Trophoblast cell (in vitro differentiated cells and primary cell): ENCODE data around the gene DNMT3A.

ENCODE experiments used
- DNase-seq, 2 donors: peaks; one replicate each; pipeline ENCODE4 v3.0.0-alpha.2; 2016
- H2AFZ ChIP-seq: 2 replicates; pipeline ENCODE4 v1.6.1; 2013; ENCODE audit warnings: low read length, moderate library complexity, mild to moderate bottlenecking; ENCODE audit not compliant: insufficient read depth, poor library complexity
- H2AK5ac ChIP-seq: 2 replicates; pipeline ENCODE4 v1.6.1; 2013; ENCODE audit warnings: mild to moderate bottlenecking, low read length
- H2BK120ac ChIP-seq: 2 replicates; pipeline ENCODE4 v1.6.1; 2013; ENCODE audit warnings: low read length, mild to moderate bottlenecking, moderate library complexity; ENCODE audit not compliant: insufficient read depth, poor library complexity
- H2BK12ac ChIP-seq: 2 replicates; pipeline ENCODE4 v1.6.1; 2013; ENCODE audit warnings: mild to moderate bottlenecking, low read length, moderate library complexity
- H2BK5ac ChIP-seq: 2 replicates; pipeline ENCODE4 v1.6.1; 2013; ENCODE audit warnings: low read length, low read depth, moderate library complexity, mild to moderate bottlenecking; ENCODE audit not compliant: poor library complexity
- H3K14ac ChIP-seq: 2 replicates; pipeline ENCODE4 v1.6.1; 2013; ENCODE audit warnings: mild to moderate bottlenecking, low read length
- H3K18ac ChIP-seq: 2 replicates; pipeline ENCODE4 v1.6.1; 2013; ENCODE audit warnings: mild to moderate bottlenecking, low read length
- H3K23ac ChIP-seq: 2 replicates; pipeline ENCODE4 v1.6.1; 2013; ENCODE audit warnings: low read length
- H3K27ac ChIP-seq: 2 replicates; pipeline ENCODE4 v1.5.1; 2013; ENCODE audit warnings: low read depth, mild to moderate bottlenecking, inconsistent platforms, low read length, moderate library complexity
- H3K27me3 ChIP-seq: 2 replicates; pipeline ENCODE4 v1.6.1; 2013; ENCODE audit warnings: inconsistent platforms, mild to moderate bottlenecking, low read length, moderate library complexity; ENCODE audit not compliant: insufficient read depth
- H3K36me3 ChIP-seq, 2 experiments: 1 replicate in 1 of 2; 2 replicates in 1 of 2; pipeline ENCODE4 v1.6.1; 2013; ENCODE audit warnings: low read length in 2 of 2, mild to moderate bottlenecking in 2 of 2, moderate library complexity in 1 of 2; ENCODE audit not compliant: insufficient read depth in 2 of 2, control insufficient read depth in 1 of 2
- H3K4ac ChIP-seq: 2 replicates; pipeline ENCODE4 v1.6.1; 2013; ENCODE audit warnings: low read depth, mild to moderate bottlenecking, low read length, moderate library complexity
- H3K4me1 ChIP-seq, 2 experiments: 1 replicate in 1 of 2; 2 replicates in 1 of 2; pipeline ENCODE4 v1.6.1; 2013; ENCODE audit warnings: low read length in 2 of 2, mild to moderate bottlenecking in 2 of 2, moderate library complexity in 1 of 2; ENCODE audit not compliant: insufficient read depth in 2 of 2, control insufficient read depth in 1 of 2
- H3K4me2 ChIP-seq: 2 replicates; pipeline ENCODE4 v1.6.1; 2013; ENCODE audit warnings: inconsistent platforms, mild to moderate bottlenecking, low read length, moderate library complexity
- H3K4me3 ChIP-seq: 2 replicates; pipeline ENCODE4 v1.5.1; 2013; ENCODE audit warnings: mild to moderate bottlenecking, low read depth, low read length, inconsistent platforms
- H3K79me1 ChIP-seq: one replicate; pipeline ENCODE4 v1.6.1; 2013; ENCODE audit warnings: low read length
- H3K79me2 ChIP-seq: 2 replicates; pipeline ENCODE4 v1.6.1; 2013; ENCODE audit warnings: low read length, mild to moderate bottlenecking; ENCODE audit not compliant: control insufficient read depth, insufficient read depth, poor library complexity
- H3K9ac ChIP-seq: 2 replicates; pipeline ENCODE4 v1.6.1; 2013; ENCODE audit warnings: mild to moderate bottlenecking, low read length
- H3K9me3 ChIP-seq: 2 replicates; pipeline ENCODE4 v1.6.1; 2013; ENCODE audit warnings: low read depth, mild to moderate bottlenecking, control low read depth, inconsistent platforms, low read length; ENCODE audit not compliant: insufficient read depth
- H4K12ac ChIP-seq: 2 replicates; pipeline ENCODE4 v1.6.1; 2013; ENCODE audit warnings: low read depth, mild to moderate bottlenecking, low read length, moderate library complexity
- H4K8ac ChIP-seq: 2 replicates; pipeline ENCODE4 v1.6.1; 2013; ENCODE audit warnings: low read depth, mild to moderate bottlenecking, low read length, moderate library complexity
- H4K91ac ChIP-seq: one replicate; pipeline ENCODE4 v1.6.1; 2013; ENCODE audit warnings: low read depth, mild to moderate bottlenecking, low read length, moderate library complexity
- WGBS: extraction: QIAGEN DNeasy Blood & Tissue Kit; methylation state at CpG from one replicate; pipeline ENCODE4 v1.1.7; 2013; ENCODE audit warnings: missing lambda C conversion rate; ENCODE audit not compliant: insufficient read length, insufficient coverage; ENCODE audit errors: extremely low coverage; 5-methylcytosine and 5-hydroxymethylcytosine counted together

DNMT3A gene

GRCh38 chr2:25377822-25378421 is 36.2 kb upstream of the DNMT3A start:
- Histone ChIP-seq H3K4me1 (peaks cover 10 to 16% of the 10 kb centered on the region in 2 experiments), H3K36me3 (no peaks in the 10 kb centered on the region), H3K9me3 (peaks cover 2% of the 10 kb centered on the region), H3K4me3 (no peak overlapping the region), H3K4me2 (no peak overlapping the region), H2BK12ac (no peak overlapping the region), H3K9ac (no peak overlapping the region), H3K27me3 (no peaks in the 10 kb centered on the region), H3K4ac (no peak overlapping the region), H3K14ac (no peak overlapping the region), H2BK5ac (no peak overlapping the region), H3K23ac (no peak overlapping the region), H2BK120ac (no peak overlapping the region), H2AK5ac (no peak overlapping the region), H3K27ac (no peak overlapping the region), H3K79me2 (no peaks in the 10 kb centered on the region), H3K18ac (no peak overlapping the region), H4K8ac (no peak overlapping the region), H4K91ac (no peak overlapping the region), H4K12ac (no peak overlapping the region), H3K79me1 (peaks cover 3% of the 10 kb centered on the region), H2AFZ (no peak overlapping the region)
- DNase-seq: no peak
- no CpG with 5 or more reads among the region's 22 CpGs for WGBS

- no peak overlapping the region for H4K12ac ChIP-seq
- no peak overlapping the region for H4K91ac ChIP-seq
These were observed 35.3 kb upstream of the DNMT3A start for GRCh38 chr2:25376750-25377621.

GRCh38 chr2:25375989-25376545 is 34.3 kb upstream of the DNMT3A start:
- peaks cover 10 to 16% of the 10 kb centered on the region in 2 experiments for H3K4me1 ChIP-seq
- H3K14ac ChIP-seq: no peak overlapping the region
- no peak overlapping the region for H2BK5ac ChIP-seq
- no peak overlapping the region for H4K91ac ChIP-seq
- H3K36me3 ChIP-seq: no peaks in the 10 kb centered on the region
- no peak overlapping the region for H3K18ac ChIP-seq
- H3K4me2 ChIP-seq: peak overlapping the region; percentile 10
- H3K9me3 ChIP-seq: peaks cover 2% of the 10 kb centered on the region
- WGBS: no CpG with 5 or more reads among the region's 16 CpGs
- no peak overlapping the region for H3K9ac ChIP-seq
- H3K4me3 ChIP-seq: no peak overlapping the region
- no peak overlapping the region for H4K8ac ChIP-seq
- no peak overlapping the region for H2BK12ac ChIP-seq
- H4K12ac ChIP-seq: no peak overlapping the region
- no peak overlapping the region for H3K23ac ChIP-seq
- no peak overlapping the region for H2AK5ac ChIP-seq
- H3K79me2 ChIP-seq: no peaks in the 10 kb centered on the region
- no peak overlapping the region for H2AFZ ChIP-seq
- peaks cover 3% of the 10 kb centered on the region for H3K79me1 ChIP-seq
- no peak for DNase-seq
- H3K27ac ChIP-seq: no peak overlapping the region
- H3K4ac ChIP-seq: no peak overlapping the region
- no peak overlapping the region for H2BK120ac ChIP-seq
- H3K27me3 ChIP-seq: no peaks in the 10 kb centered on the region

More at GRCh38 chr2:25376750-25377621, 35.3 kb upstream of the DNMT3A start:
- Histone ChIP-seq H3K14ac (no peak overlapping the region), H3K4me1 (peaks cover 10 to 16% of the 10 kb centered on the region in 2 experiments), H3K9me3 (peaks cover 2% of the 10 kb centered on the region), H2BK12ac (no peak overlapping the region), H3K79me2 (no peaks in the 10 kb centered on the region), H3K4me2 (peak overlapping the region; percentile 76), H3K18ac (no peak overlapping the region), H2AK5ac (no peak overlapping the region), H2AFZ (peak overlapping the region; percentile 46), H3K23ac (no peak overlapping the region), H3K27me3 (no peaks in the 10 kb centered on the region), H3K9ac (no peak overlapping the region), H3K4ac (no peak overlapping the region), H4K8ac (no peak overlapping the region), H3K4me3 (peak overlapping the region; percentile 46), H2BK5ac (no peak overlapping the region), H3K27ac (peak overlapping the region; percentile 42), H3K79me1 (peaks cover 3% of the 10 kb centered on the region), H3K36me3 (no peaks in the 10 kb centered on the region), H2BK120ac (no peak overlapping the region)
- WGBS: no CpG with 5 or more reads among the region's 52 CpGs
- DNase-seq: peak; percentile 90 to 91

- H2AK5ac ChIP-seq: no peak overlapping the region
- no peak overlapping the region for H2BK5ac ChIP-seq
- no peaks in the 10 kb centered on the region for H3K27me3 ChIP-seq
- H3K4me1 ChIP-seq: peaks cover 10 to 16% of the 10 kb centered on the region in 2 experiments
- H3K79me1 ChIP-seq: peaks cover 3% of the 10 kb centered on the region
- H4K12ac ChIP-seq: no peak overlapping the region
- no peak overlapping the region for H3K4me2 ChIP-seq
- H3K9ac ChIP-seq: no peak overlapping the region
- no peak overlapping the region for H3K14ac ChIP-seq
- H2BK120ac ChIP-seq: no peak overlapping the region
- no peaks in the 10 kb centered on the region for H3K36me3 ChIP-seq
- no peak overlapping the region for H4K8ac ChIP-seq
- DNase-seq: no peak
- no peak overlapping the region for H3K4ac ChIP-seq
- no peak overlapping the region for H4K91ac ChIP-seq
- no peak overlapping the region for H3K18ac ChIP-seq
- H3K4me3 ChIP-seq: no peak overlapping the region
- H2BK12ac ChIP-seq: no peak overlapping the region
- H2AFZ ChIP-seq: no peak overlapping the region
- no peaks in the 10 kb centered on the region for H3K79me2 ChIP-seq
- no peak overlapping the region for H3K23ac ChIP-seq
- WGBS: no CpG with 5 or more reads among the region's 17 CpGs
- H3K27ac ChIP-seq: no peak overlapping the region
- peaks cover 2% of the 10 kb centered on the region for H3K9me3 ChIP-seq
These were observed 33.8 kb upstream of the DNMT3A start for GRCh38 chr2:25375371-25375988.
